ENCODE results near the gene PPP1R12B.

GRCh38 chr1:202639500-202639899, 291.0 kb downstream of the PPP1R12B start:
- TF ChIP-seq CTCF (IDR thresholded peaks at IDR 0.05) (no peak), POLR2AphosphoS5 (IDR thresholded peaks at IDR 0.05; ENCODE audit: low read depth, low read length) (no peak), SIN3A (IDR thresholded peaks at IDR 0.05; ENCODE audit: borderline replicate concordance, insufficient read depth, low read depth, low read length) (no peak)

Data from Panc1 (cell line).